ENCODE data around the gene TCERG1L. TPM values are rescaled to one million over a fixed set of nuclear protein-coding genes. Genes with fewer than 3 reads are reported as not detected.

Gene TCERG1L
- total RNA-seq, 1 donor from 2014 or later, result 3.5 TPM

GRCh38 chr10:131059881-131060280, 251.6 kb downstream of the TCERG1L start:
- DNase-seq (ENCODE audit: low read depth) (no peak), FAIRE-seq (no peak)
- Mint-ChIP-seq H3K4me3 (ENCODE audit: unreplicated experiment) (no peak overlapping the region), H3K9me3 (ENCODE audit: unreplicated experiment) (peaks cover 6% of the 10 kb centered on the region), H3K4me1 (ENCODE audit: low read depth, unreplicated experiment) (no peaks in the 10 kb centered on the region), H3K27ac (ENCODE audit: unreplicated experiment) (no peak overlapping the region), H3K36me3 (ENCODE audit: low read depth, unreplicated experiment) (no peaks in the 10 kb centered on the region), H3K27me3 (ENCODE audit: low read depth, unreplicated experiment) (no peaks in the 10 kb centered on the region)
- Histone ChIP-seq H3K9me3 (ENCODE audit: insufficient read depth, low read depth, low read length) (peaks cover 6% of the 10 kb centered on the region), H3K4me2 (ENCODE audit: low read length) (no peak overlapping the region), H3K27ac (ENCODE audit: low read depth, low read length) (no peak overlapping the region), H3K4me3 (ENCODE audit: insufficient read depth, low read depth, low read length) (no peak overlapping the region), H3K9ac (ENCODE audit: low read length) (no peak overlapping the region), H2AFZ (ENCODE audit: low read depth, low read length) (no peak overlapping the region), H3K27me3 (ENCODE audit: insufficient read depth, low read length) (no peaks in the 10 kb centered on the region), H3K36me3 (ENCODE audit: insufficient read depth, low read length) (no peaks in the 10 kb centered on the region), H4K20me1 (ENCODE audit: insufficient read depth, low read length) (no peaks in the 10 kb centered on the region), H3K4me1 (ENCODE audit: insufficient read depth, low read length) (no peaks in the 10 kb centered on the region), H3K79me2 (ENCODE audit: insufficient read depth, low read length) (no peaks in the 10 kb centered on the region)
- TF ChIP-seq CTCF (IDR thresholded peaks at IDR 0.05; ENCODE audit: insufficient read depth, low read depth, low read length), result no peak
- TF ChIP-seq EZH2 (IDR thresholded peaks at IDR 0.05; ENCODE audit: insufficient read depth, low read length), result no peak

- no peak for TF ChIP-seq EZH2 (IDR thresholded peaks at IDR 0.05; ENCODE audit: insufficient read depth, low read length)
- no peak for TF ChIP-seq CTCF (IDR thresholded peaks at IDR 0.05; ENCODE audit: insufficient read depth, low read depth, low read length)
- Mint-ChIP-seq H3K27me3 (ENCODE audit: low read depth, unreplicated experiment) (no peaks in the 10 kb centered on the region), H3K36me3 (ENCODE audit: low read depth, unreplicated experiment) (no peaks in the 10 kb centered on the region), H3K27ac (ENCODE audit: unreplicated experiment) (no peak overlapping the region), H3K9me3 (ENCODE audit: unreplicated experiment) (peaks cover 6% of the 10 kb centered on the region), H3K4me1 (ENCODE audit: low read depth, unreplicated experiment) (no peaks in the 10 kb centered on the region), H3K4me3 (ENCODE audit: unreplicated experiment) (no peak overlapping the region)
- H3K27ac ChIP-seq (ENCODE audit: low read depth, low read length), result no peak overlapping the region
- H3K36me3 ChIP-seq (ENCODE audit: insufficient read depth, low read length), result no peaks in the 10 kb centered on the region
- no peak for FAIRE-seq
- DNase-seq (ENCODE audit: low read depth), result no peak
- no peak overlapping the region for H3K9ac ChIP-seq (ENCODE audit: low read length)
- H3K79me2 ChIP-seq (ENCODE audit: insufficient read depth, low read length), result no peaks in the 10 kb centered on the region
- no peak overlapping the region for H3K4me3 ChIP-seq (ENCODE audit: insufficient read depth, low read depth, low read length)
- H3K4me2 ChIP-seq (ENCODE audit: low read length), result no peak overlapping the region
- no peak overlapping the region for H2AFZ ChIP-seq (ENCODE audit: low read depth, low read length)
- H3K4me1 ChIP-seq (ENCODE audit: insufficient read depth, low read length), result no peaks in the 10 kb centered on the region
- peaks cover 6% of the 10 kb centered on the region for H3K9me3 ChIP-seq (ENCODE audit: insufficient read depth, low read depth, low read length)
- no peaks in the 10 kb centered on the region for H4K20me1 ChIP-seq (ENCODE audit: insufficient read depth, low read length)
- H3K27me3 ChIP-seq (ENCODE audit: insufficient read depth, low read length), result no peaks in the 10 kb centered on the region
These were observed 252.7 kb downstream of the TCERG1L start for GRCh38 chr10:131058799-131059198.

- FAIRE-seq, result no peak
- no peak overlapping the region for H3K4me2 ChIP-seq (ENCODE audit: low read length)
- Mint-ChIP-seq H3K27me3 (ENCODE audit: low read depth, unreplicated experiment) (no peaks in the 10 kb centered on the region), H3K9me3 (ENCODE audit: unreplicated experiment) (peaks cover 6% of the 10 kb centered on the region), H3K36me3 (ENCODE audit: low read depth, unreplicated experiment) (no peaks in the 10 kb centered on the region), H3K4me1 (ENCODE audit: low read depth, unreplicated experiment) (no peaks in the 10 kb centered on the region), H3K4me3 (ENCODE audit: unreplicated experiment) (no peak overlapping the region), H3K27ac (ENCODE audit: unreplicated experiment) (no peak overlapping the region)
- H3K4me3 ChIP-seq (ENCODE audit: insufficient read depth, low read depth, low read length), result no peak overlapping the region
- H3K4me1 ChIP-seq (ENCODE audit: insufficient read depth, low read length), result no peaks in the 10 kb centered on the region
- H3K27ac ChIP-seq (ENCODE audit: low read depth, low read length), result no peak overlapping the region
- no peaks in the 10 kb centered on the region for H4K20me1 ChIP-seq (ENCODE audit: insufficient read depth, low read length)
- H3K79me2 ChIP-seq (ENCODE audit: insufficient read depth, low read length), result no peaks in the 10 kb centered on the region
- TF ChIP-seq CTCF (IDR thresholded peaks at IDR 0.05; ENCODE audit: insufficient read depth, low read depth, low read length), result no peak
- no peak for DNase-seq (ENCODE audit: low read depth)
- no peaks in the 10 kb centered on the region for H3K36me3 ChIP-seq (ENCODE audit: insufficient read depth, low read length)
- H3K27me3 ChIP-seq (ENCODE audit: insufficient read depth, low read length), result no peaks in the 10 kb centered on the region
- no peak overlapping the region for H2AFZ ChIP-seq (ENCODE audit: low read depth, low read length)
- H3K9me3 ChIP-seq (ENCODE audit: insufficient read depth, low read depth, low read length), result peaks cover 1% of the 10 kb centered on the region
- no peak overlapping the region for H3K9ac ChIP-seq (ENCODE audit: low read length)
These were observed 254.7 kb downstream of the TCERG1L start for GRCh38 chr10:131056781-131057180.
